Loucy (cell line): ENCODE data around the gene PVALEF.

Source experiments
- H2AFZ ChIP-seq: fragments of 200-600 bp; sonication (generic); 2 replicates; pipeline ENCODE4 v1.6.0; 2016; ENCODE audit warnings: antibody characterized with exemption, mild to moderate bottlenecking, low read length, moderate library complexity
- H3F3A ChIP-seq: fragments of 200-600 bp; 2 replicates; pipeline ENCODE4 v1.6.0; 2016; ENCODE audit warnings: antibody characterized with exemption, low read depth, mild to moderate bottlenecking
- H3K27me3 ChIP-seq: fragments of 200-600 bp; sonication (generic); 2 replicates; pipeline ENCODE4 v1.6.1; 2014; ENCODE audit warnings: low read length, mild to moderate bottlenecking; ENCODE audit not compliant: insufficient read depth, poor library complexity, severe bottlenecking
- H3K36me3 ChIP-seq: fragments of 200-600 bp; sonication (generic); 2 replicates; pipeline ENCODE4 v1.6.1; 2016; ENCODE audit warnings: low read length; ENCODE audit not compliant: insufficient read depth
- H3K4me1 ChIP-seq: fragments of 200-600 bp; sonication (generic); 2 replicates; pipeline ENCODE4 v1.5.1; 2014; ENCODE audit warnings: low read length, mild to moderate bottlenecking; ENCODE audit not compliant: insufficient read depth, poor library complexity, severe bottlenecking
- H3K4me2 ChIP-seq: fragments of 200-600 bp; sonication (generic); 2 replicates; pipeline ENCODE4 v1.6.0; 2014; ENCODE audit warnings: antibody characterized with exemption, low read length, low read depth, mild to moderate bottlenecking; ENCODE audit not compliant: poor library complexity, severe bottlenecking
- H3K4me3 ChIP-seq: fragments of 200-600 bp; sonication (generic); 2 replicates; pipeline ENCODE4 v1.5.1; 2014; ENCODE audit warnings: low read length, mild to moderate bottlenecking, mixed read lengths; ENCODE audit not compliant: poor library complexity, severe bottlenecking
- H3K79me2 ChIP-seq: fragments of 200-600 bp; sonication (generic); 2 replicates; pipeline ENCODE4 v1.6.1; 2014; ENCODE audit warnings: low read length; ENCODE audit not compliant: insufficient read depth
- H3K9ac ChIP-seq: fragments of 200-600 bp; sonication (generic); 2 replicates; pipeline ENCODE4 v1.6.0; 2014; ENCODE audit warnings: mild to moderate bottlenecking, low read depth, low read length, moderate library complexity; ENCODE audit not compliant: poor library complexity, severe bottlenecking
- H3K9me2 ChIP-seq: fragments of 200-600 bp; sonication (generic); replicated peaks from 2 replicates; pipeline ENCODE4 v1.6.1; 2016; ENCODE audit warnings: low read depth, low read length, mixed read lengths
- H3K9me3 ChIP-seq: fragments of 200-600 bp; sonication (generic); 2 replicates; pipeline ENCODE4 v1.6.1; 2014; ENCODE audit warnings: mild to moderate bottlenecking, antibody characterized with exemption, low read length, low read depth; ENCODE audit not compliant: insufficient read depth
- H4K20me1 ChIP-seq: fragments of 200-600 bp; sonication (generic); 2 replicates; pipeline ENCODE4 v1.6.0; 2014; ENCODE audit warnings: antibody characterized with exemption, low read length, mild to moderate bottlenecking; ENCODE audit not compliant: insufficient read depth, poor library complexity, severe bottlenecking
- CTCF ChIP-seq: fragments of 200-600 bp; sonication (generic); conservative IDR thresholded peaks from 2 replicates; pipeline ENCODE4 v1.5.1; 2014; ENCODE audit warnings: mild to moderate bottlenecking, antibody characterized with exemption, low read length
- EZH2phosphoT487 ChIP-seq: fragments of 200-600 bp; IDR thresholded peaks from 2 replicates; pipeline ENCODE4 v1.6.1; 2018; ENCODE audit warnings: antibody characterized with exemption, mild to moderate bottlenecking, moderate library complexity, borderline replicate concordance

The PVALEF gene

GRCh38 chr17:81163051-81163695 is 2.1 kb upstream of the PVALEF start:
- H3K4me1 ChIP-seq, result no peaks in the 10 kb centered on the region

GRCh38 chr17:81163703-81164370 is 1.5 kb upstream of the PVALEF start:
- Histone ChIP-seq H3K4me2 (no peak overlapping the region), H2AFZ (no peak overlapping the region), H3F3A (no peaks in the 10 kb centered on the region), H3K79me2 (no peaks in the 10 kb centered on the region), H3K9ac (no peak overlapping the region), H3K4me3 (no peak overlapping the region), H3K9me2 (no peaks in the 10 kb centered on the region), H3K27me3 (no peaks in the 10 kb centered on the region), H3K36me3 (no peaks in the 10 kb centered on the region), H3K9me3 (no peaks in the 10 kb centered on the region), H3K4me1 (no peaks in the 10 kb centered on the region), H4K20me1 (no peaks in the 10 kb centered on the region)
- no peak for TF ChIP-seq CTCF
- TF ChIP-seq EZH2phosphoT487, result no peak

More at GRCh38 chr17:81163051-81163695, 2.1 kb upstream of the PVALEF start:
- TF ChIP-seq CTCF (no peak), EZH2phosphoT487 (no peak)
- no peaks in the 10 kb centered on the region for H3K9me2 ChIP-seq
- H3K79me2 ChIP-seq, result no peaks in the 10 kb centered on the region
- no peaks in the 10 kb centered on the region for H3K9me3 ChIP-seq
- H4K20me1 ChIP-seq, result no peaks in the 10 kb centered on the region
- H3K27me3 ChIP-seq, result no peaks in the 10 kb centered on the region
- no peaks in the 10 kb centered on the region for H3K36me3 ChIP-seq
- no peak overlapping the region for H3K4me3 ChIP-seq
- no peak overlapping the region for H2AFZ ChIP-seq
- no peak overlapping the region for H3K4me2 ChIP-seq
- no peaks in the 10 kb centered on the region for H3F3A ChIP-seq
- no peak overlapping the region for H3K9ac ChIP-seq

GRCh38 chr17:81164371-81165245 is 699 bp upstream of the PVALEF start:
- Histone ChIP-seq H3K79me2 (no peaks in the 10 kb centered on the region), H3K9me3 (no peaks in the 10 kb centered on the region), H3K4me1 (no peaks in the 10 kb centered on the region), H3K27me3 (no peaks in the 10 kb centered on the region), H3K4me3 (no peak overlapping the region), H3K4me2 (no peak overlapping the region), H3K9me2 (no peaks in the 10 kb centered on the region), H3K36me3 (no peaks in the 10 kb centered on the region), H3F3A (no peaks in the 10 kb centered on the region), H4K20me1 (no peaks in the 10 kb centered on the region), H3K9ac (no peak overlapping the region), H2AFZ (no peak overlapping the region)
- TF ChIP-seq EZH2phosphoT487, result no peak
- TF ChIP-seq CTCF, result no peak
